Pulmonary artery endothelial cell (primary cell): ENCODE data around the gene CFP. TPM values are rescaled to one million over a fixed set of nuclear protein-coding genes. Genes with fewer than 3 reads are reported as not detected.

Source experiments
- DNase-seq: peaks from one replicate; pipeline ENCODE4 v3.0.0-alpha.2; 2011; ENCODE audit warnings: low read depth, low spot score
- total RNA-seq: library from RNA; depleted of rRNA; stranded (reverse); fragments of >200 nt; gene quantifications from 2 replicates; pipeline ENCODE4 v1.2.3, GENCODE V29; 2014

CFP gene
- total RNA-seq, 1 donor from 2014 or later: 0.13 TPM

DNA sequence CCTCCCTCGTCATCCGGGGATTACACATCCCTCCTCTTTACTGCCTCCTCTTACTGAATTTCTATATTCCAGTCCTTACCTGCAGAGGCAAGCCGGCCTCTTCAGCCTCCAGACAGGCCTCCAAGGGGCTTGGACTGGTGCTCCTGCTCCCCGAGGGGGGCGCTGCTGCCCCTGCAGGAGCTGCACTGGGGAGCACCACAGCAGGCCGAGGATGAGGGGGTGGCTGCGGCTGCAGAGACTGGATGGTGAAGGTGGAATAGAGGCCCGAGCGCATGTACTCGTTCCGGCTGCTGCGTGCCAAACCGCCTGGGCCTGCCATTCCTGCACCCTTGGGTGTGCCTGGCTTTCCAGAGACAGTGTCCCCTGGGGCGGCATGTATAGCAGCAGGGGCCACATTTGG, 9.1 kb upstream of the CFP start:
- no peak for DNase-seq

DNA sequence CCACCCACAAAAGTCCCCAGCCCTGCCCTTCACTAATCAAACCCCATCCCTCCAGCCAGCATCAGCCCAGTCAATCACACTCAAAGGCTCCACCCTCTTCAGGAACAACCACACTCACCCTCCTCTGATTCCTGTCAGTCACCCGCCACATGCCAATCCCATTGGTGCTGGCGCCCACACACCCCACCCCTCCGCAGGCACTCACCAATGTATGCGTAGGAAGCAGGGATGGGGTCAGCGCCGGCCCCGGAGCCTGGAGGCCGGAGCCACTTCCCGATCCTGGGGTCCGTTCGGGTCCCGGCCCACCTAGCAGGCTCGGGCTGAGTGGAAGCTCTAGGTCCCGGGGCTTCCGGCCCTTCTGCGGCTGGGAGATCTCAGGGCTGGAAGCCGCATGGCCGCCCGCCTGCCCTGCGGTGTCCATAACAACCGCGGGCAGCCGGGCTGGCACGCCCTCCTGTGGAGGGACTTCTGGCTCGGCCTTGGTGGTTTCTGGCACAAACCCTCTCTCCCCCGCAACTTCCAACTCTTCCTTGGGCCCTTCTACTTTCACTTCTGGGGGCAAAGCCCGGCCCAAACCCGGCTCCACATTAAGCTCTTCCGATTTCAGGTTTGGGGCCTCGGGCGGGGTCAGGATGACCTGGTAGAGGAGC, 7.9 kb upstream of the CFP start:
- no peak for DNase-seq

DNA sequence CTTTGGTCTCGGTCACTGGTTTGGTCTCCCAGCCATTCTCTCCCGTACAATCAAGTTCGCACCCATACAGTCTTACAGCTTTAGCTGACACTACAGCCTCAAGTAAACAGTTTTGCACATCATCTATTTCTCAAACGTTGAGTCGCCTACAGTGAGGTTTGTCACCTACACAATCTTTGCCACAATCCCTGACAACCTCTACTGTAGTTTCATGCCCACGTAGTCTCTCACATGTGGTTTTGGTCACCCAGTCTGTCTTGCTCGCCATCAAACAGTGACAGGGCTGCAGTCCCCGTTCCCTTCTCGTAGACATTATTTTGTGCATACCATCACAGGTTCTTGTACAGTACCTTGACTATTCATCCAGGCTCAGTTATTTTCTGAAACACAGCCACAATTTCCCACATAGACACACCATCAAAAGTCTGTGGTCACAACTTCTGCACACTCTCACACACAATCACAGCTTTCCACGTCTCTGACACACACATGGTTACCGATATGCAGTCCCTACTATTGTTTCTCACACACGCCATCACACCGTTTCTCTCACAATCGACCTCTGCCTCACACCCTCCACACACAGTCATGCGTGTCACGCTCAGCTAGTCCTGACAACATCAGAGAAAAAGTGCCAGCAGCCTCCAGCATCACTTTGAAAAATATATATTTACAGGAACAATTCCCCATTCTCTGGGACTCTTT, 5.3 kb upstream of the CFP start:
- DNase-seq: no peak

DNA sequence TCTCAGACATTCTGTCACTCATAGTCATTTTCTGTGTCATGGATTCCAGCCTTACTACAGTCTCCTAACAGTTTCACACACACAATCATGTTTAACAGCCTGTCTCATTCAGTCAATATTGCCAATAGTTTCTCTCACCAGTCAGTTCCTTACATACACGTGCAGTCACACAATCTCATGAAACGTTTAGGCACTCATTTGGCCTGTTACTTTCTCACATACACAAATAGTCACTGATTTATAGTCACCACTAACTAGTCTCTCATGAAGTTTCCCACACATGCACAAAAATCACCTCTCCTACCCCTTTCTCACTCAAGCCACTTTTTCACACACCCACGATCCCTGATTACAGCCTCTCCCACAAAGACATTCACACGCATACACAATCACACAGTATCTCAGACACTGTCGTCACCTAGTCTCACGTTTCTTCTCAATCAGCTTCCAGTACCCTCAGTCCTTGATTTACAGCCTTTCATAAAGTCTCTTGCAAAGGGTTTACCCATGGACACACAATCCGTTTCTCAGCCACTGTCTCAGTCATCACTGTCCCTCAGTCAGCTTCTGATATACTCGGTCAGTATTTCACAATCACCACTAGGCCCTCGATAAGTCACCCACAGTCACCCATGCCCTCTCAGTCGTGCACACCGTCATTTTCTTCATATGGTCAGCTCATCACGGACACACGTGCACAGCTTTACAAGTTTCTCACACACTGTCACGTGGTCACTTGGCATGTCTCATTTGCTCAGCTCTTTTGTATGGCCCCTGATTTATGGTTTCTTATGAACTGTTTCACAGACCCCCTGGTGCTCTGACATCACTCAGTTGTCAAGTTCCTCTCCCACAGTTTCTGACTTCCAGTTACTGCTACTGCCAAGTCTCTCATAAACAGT, 4.2 kb upstream of the CFP start:
- no peak for DNase-seq

DNA sequence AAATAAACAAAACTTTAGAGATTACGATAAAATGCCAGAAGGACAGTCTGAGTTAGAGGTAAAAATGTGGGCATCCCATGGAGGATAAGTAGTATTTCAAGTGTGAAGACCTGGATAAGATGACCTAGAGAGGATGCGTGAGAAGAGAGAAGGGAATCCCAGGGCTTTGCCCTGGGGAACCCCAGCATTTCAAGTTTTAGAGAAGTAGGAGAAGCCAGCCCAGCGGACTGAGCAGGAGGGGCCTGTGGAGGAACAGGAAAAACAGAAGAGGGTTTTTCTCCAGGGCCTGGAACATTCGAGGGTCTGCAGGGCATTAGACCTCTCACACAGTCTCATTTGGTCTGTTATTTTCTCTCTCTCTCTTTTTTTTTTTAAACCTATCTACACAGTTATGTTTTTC, 2.9 kb upstream of the CFP start:
- no peak for DNase-seq

DNA sequence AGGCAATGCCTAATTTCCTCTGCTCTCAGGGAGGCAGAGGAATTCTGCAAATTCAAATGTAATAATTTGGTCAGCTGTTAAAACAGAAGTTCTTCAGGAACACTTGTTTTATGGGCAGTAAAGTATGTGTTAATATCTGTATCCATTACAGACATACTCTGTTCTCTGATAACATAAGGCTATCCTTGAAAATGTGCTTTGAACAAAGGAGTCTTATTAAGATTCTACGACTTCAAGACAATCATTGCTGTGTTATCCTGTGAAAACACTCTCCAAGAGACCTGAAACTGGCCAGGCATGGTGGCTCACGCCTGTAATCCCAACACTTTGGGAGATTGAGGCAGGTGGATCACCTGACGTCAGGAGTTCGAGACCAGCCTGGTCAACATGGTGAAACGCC, 1.9 kb upstream of the CFP start:
- DNase-seq: no peak

DNA sequence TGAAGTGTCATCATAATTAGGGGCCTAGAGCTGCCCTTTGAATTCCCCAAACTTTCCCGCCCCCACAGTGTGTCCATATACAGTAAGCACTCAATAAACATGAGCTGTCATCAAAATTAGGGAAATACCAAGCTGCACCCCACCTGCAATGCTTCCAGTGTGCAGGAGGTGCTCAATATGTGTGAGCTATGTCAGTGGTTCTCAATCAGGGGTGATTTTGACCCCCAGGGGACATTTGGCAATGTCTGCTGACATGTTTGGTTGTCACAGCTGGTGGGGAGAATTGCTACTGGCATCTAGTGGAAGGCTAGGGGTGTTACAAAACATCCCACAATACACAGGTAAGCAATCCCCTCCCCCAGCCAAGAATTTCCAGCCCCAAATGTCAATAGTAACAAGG, 748 bp downstream of the CFP start:
- no peak for DNase-seq

DNA sequence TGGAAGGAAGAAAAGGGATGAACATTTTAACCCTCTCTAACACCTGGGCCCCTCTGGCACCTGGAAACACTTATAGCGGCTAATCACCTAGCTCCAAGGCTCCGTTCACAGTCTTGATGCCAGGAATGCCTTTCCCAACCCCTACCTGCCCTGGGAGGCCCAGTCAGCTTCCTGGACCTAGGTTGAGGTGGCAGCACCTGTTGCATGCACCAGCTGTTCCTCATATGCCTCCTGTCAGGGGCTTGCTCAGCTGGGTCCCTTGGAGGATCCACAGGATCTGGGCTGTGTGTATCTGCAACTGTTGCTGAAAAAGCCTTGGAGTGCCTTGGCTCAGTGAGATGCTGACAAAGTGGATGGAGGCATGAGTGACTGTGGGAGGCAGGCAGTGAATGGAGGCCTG, 4.4 kb downstream of the CFP start:
- no peak for DNase-seq

DNA sequence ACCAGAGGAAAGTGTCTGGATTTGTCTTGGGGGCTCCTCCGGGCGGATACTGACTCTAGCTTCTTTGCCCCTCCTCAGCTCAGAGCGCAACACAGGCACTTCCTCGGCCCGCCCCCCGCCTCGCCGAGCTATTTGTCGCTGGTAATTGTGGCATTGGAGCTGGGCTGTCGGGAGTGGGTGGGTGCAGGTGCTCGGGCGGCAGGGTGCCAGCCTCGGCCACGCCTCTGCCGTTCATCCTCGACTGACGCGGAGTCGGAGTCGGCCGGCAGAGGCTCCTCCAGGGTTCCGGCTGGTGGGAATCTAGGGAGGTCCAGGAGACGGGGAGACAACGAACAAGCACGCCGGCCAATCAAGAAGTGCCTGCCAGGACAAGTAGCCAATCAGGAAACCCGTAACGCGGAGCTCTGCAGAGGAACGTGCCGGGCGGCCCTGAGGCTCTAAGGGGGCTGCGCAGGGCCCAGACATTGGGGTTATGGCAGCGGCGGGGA, 6.1 kb downstream of the CFP start:
- DNase-seq: peak; percentile 13

DNA sequence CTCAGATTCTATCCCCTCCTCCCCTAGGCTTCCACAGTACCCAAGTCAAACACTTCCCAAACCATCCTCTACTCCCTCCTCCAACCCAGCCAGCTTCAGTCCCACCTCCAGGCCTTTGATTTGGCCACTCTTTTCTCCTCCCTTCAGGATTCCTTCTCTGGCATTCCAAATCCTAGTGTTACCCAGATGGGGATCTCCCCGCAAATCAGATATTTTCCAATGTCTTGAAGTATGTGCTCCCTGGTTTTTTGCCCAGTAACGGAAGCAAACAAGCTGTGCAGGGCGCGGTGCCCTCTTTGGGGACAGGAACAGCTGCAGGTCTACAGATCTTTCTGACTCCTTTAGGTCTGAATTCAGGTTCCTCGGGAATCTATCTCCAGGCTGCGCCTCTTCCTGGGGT, 7.9 kb downstream of the CFP start:
- no peak for DNase-seq

DNA sequence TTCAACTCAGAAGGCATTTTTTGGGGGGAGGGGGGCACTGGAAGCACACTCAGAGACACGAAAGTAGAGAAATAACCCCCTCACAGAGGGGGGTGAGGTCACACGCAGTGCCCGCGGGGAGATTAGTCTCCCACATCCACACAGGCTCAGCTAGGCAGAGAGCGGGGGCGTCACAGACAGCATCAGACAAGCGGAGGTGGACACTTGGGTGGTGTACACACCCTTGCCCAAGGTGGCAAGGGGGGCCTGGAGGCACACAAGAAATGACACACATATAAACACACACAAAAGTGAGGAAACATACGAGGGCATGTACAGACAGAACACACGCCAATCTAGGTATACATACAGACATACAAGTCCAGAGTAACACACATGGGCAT, 9.4 kb downstream of the CFP start:
- DNase-seq: no peak

DNA sequence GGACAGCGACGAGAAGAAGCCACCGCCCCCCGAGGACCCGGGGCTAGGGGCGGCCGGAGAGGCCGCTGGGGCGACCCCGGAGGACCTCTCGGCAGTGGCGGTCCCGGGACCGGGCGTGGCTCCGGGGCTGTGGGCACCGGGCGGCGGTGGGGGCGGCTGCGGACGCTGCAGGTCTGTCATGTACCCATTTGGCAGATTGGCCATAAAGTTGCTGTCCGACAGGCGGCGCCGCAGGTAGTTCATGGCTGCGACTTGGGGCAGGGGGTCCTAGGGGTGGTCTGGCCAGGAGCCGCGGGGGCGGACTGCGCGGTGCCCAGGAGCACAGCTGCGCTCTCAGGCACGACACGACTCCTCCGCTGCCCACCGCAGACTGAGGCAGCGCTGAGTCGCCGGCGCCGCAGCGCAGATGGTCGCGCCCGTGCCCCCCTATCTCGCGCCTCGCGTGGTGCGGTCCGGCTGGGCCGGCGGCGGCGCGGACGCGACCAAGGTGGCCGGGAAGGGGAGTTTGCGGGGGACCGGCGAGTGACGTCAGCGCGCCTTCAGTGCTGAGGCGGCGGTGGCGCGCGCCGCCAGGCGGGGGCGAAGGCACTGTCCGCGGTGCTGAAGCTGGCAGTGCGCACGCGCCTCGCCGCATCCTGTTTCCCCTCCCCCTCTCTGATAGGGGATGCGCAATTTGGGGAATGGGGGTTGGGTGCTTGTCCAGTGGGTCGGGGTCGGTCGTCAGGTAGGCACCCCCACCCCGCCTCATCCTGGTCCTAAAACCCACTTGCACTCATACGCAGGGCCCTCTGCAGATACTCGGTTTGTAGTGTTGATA, 10.0 kb downstream of the CFP start, which contains the start of gene SYN1:
Gene SYN1, minus strand, starts transcription at position 372 of the 817 bp plus-strand sequence. Its CDS starts 129 bp downstream, at position 243.
- peak; percentile 27 for DNase-seq

DNA sequence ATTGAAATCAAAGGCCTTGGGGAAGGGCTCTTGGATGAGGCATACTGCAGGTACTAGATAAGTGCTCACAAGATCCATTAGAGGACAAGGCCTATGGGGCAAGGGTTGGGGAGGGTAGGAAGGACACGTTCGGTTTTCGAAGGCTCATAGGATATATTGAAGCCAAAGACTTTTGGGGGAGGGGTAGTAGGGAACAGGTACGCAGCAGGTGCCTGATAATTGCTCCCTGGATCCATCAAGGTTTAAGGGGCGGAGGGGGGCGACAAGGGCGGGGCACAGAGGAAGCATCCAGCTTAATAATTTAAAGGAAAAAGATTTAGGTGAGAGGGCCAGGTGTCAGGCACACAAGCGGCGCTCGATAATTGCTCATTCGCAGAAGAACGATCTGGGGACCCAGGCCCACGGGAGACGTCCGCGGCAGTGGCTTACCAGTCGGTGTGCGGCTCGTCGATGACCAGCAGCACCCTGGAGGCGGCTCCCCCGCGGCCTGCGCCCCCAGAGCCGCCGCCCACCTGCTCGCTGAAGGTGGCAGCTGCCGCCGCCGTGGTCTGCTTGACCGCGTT, 10.7 kb downstream of the CFP start:
- no peak for DNase-seq

DNA sequence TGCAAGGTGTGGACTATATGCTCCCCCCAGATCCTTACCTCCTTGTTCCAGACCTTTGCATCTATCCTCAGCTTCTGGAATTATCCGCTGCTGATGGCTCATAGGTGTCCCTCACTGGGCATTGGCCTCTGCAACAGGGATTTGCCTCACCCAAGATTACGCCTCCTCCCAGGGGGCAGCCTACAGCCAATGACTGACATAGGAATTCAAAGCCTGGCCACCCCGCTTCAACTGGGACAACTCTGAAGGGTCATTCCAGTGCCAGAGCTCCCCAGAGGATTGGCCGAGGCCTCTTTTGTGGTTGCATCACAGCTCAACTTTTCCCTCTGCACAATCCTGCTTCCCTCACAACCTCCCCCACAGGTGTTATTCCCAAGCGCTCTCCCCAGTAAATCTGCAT, 15.1 kb downstream of the CFP start:
- no peak for DNase-seq

DNA sequence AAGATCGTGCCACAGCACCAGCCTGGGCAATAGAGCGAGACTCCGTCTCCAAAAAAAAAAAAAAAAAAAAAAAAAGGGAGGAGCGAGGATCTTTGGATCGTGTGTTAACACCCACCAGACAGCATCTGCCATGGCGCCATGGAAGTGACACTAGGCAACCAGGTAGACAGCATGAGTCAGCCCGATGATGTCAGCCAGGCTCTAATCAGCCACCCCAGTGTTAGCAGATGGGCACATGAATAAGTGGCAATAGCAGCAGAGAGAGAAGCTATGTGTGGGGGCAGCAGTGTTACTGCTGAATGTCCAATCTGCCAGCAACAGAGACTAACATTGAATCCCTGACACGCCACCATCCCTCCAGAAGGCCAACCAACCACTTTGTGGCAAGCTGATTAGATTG, 16.6 kb downstream of the CFP start:
- no peak for DNase-seq

DNA sequence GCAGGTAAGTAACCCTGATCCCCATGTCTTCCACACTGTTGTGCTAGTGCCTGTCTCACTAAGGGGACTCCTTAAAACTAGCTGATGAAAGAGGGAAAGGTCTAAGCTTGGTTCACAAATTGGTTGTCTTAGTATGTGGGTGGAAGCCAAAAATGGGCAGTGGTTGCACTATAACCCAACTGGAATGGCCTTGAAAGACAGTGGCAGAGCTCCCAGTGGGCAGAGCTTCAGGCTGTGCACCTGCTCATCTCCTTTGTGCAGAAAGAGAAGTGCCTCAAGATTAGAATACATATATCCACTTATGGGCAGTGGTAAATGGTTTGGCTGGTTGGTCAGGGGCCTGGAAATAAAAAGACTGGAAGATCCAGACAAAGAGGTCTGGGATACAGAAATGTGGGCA, 17.3 kb downstream of the CFP start:
- DNase-seq: no peak

DNA sequence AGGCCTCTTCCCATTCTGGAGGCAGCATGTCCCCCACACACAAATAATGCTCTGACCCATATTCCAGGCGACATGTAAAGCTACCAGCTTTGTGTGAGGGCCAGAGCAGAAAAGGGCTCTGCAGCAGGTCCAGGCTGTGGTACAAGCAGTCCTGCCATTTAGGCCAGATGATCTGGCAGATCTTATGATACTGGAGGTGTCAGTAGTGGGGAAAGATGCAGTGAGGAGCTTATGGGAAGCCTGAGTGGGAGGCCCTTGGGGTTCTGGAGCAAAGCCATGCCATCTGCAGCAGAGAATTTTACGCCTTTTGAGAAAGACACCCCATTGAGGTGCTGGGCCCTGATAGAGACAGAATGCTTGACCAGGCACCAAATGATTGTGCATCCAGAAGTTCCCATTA, 17.8 kb downstream of the CFP start:
- no peak for DNase-seq

DNA sequence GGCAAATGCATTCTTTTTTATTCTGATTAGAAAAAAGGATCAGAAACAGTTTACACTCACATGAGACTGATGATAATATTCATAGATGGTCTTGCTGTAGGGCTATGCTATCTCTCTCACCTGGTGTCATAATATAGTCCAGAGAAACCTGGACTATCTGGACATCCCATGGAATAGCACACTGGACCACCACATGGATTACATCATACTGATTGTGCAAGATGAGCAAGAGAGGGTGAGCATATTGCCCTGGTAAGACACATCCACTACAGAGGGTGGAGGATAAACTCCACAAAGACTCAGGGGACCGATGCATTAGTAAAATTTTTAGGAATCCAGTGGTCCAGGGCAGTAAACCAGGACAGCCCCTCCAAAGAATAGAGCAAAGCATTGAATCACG, 18.2 kb downstream of the CFP start:
- no peak for DNase-seq

DNA sequence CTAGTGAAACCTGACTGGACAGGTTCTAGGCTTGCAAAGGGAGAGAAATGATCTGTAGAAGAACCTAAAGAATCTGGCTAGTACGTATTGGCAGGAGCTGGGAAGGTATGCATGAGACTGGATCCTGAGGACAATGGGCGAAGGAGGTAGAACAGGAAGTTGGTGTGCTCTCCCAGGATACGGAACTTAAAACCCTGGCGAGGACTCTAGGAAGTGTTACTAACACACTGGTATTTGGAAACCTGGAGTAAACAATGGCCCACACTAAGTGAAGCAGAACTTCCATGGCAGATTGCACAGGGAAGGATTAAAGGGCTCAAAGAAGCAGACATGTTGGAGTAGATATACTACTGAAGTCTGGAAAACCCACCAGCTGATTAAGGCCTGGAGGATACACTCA, 19.2 kb downstream of the CFP start:
- DNase-seq: no peak

DNA sequence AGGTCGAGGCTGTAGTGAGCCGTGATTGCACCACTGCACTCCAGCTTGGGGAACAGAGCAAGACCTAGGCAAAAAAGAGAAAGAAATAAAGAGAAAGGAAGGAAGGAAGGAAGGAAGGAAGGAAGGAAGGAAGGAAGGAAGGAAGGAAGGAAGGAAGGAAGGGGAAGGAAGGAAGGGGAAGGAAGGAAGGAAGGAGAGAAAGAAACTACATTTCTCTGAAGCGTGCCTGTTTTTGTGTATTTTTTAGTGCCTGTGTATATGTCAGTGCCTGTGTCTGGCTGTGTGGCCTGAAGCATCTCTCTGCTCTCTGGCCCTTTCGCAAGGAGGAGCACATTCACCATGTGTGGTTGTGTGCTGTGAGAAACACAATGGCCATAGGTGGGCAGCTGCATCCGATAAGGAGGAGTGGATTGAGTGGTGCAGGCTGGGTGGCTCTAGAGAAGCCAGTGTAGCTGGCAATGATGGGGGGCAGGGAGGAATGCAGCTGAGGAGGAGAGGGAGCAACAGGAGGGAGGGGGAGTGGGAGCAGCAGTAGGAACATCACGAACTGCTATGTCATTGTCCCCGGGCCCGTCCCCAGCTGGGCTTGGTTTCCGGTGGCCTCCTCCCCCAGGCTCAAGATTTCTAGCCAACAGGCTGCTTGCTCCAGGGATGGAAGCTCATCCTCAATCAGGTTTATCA, 21.5 kb downstream of the CFP start:
- no peak for DNase-seq
